Pulmonary artery endothelial cell (primary cell): Measurements from ENCODE around the gene RERE. TPM values are rescaled to one million over a fixed set of nuclear protein-coding genes. Genes with fewer than 3 reads are reported as not detected.
A peak's percentile ranks its signal among the peaks of the same experiment; 100 is the strongest.
"Not testable (repeated sequence)": the region's sequence is repeated elsewhere in the genome, so short reads cannot be mapped to it uniquely, and the experiment has no call there.

Experiments used
- DNase-seq: peaks from one replicate; pipeline ENCODE4 v3.0.0-alpha.2; 2011; ENCODE audit warnings: low read depth, low spot score
- total RNA-seq: library from RNA; depleted of rRNA; stranded (reverse); fragments of >200 nt; gene quantifications from 2 replicates; pipeline ENCODE4 v1.2.3, GENCODE V29; 2014

Gene RERE
- total RNA-seq, 1 donor from 2014 or later: 60.7 TPM

DNA sequence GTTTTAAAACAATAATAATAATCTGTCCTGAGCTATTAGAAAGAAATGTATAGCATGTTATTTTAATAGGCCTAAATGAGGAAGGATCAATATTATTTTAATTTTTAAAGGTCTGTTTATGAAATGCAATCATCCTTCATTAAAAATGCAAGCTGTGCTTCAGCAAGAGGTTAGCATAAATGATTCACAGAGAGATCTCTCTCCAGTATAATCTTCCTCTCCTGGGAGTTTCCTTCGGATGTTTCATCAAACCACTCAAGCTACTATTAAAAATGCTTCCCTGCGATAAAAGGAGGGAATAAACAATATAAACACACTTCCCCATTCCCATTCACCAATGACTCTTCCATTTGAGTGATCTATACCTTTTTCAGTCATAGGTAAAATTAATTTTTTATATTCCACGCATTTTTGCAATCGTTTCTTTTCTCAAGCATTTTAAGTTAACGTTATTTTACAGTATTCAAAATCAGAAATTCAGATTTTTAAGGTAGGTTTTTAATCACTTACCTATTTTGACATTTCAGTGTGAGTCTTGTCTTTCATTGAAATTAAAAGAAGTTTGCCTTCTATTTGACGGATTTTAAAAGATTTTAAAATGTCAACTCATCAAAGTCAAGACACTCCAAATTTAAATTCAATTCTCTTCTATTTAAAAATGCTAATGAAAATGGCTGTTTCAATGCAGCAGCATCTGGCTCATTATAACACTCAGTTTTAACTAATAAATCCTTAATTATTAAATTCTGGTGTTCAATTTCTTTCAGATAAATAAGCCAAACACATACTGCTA is 64.3 kb downstream of the RERE start:
- no peak for DNase-seq

DNA sequence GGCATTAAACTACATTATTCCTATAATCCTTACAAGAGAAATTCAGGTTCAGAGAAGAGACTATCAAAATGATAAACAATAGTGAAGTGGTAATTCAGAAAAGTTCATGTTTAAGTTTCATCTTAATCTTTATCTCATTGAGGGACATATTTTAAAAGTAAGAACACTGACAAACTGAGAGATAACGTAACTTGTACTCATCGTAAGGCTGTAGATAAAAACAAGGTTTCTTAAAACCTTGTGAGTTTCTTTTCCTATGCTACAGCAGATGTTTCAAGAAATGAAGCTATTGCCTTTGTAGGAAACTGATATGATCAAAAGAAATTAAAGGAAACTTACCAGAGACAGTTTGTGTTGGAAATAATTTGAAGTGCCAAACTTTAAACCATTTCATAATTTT is 65.0 kb downstream of the RERE start:
- DNase-seq: no peak

DNA sequence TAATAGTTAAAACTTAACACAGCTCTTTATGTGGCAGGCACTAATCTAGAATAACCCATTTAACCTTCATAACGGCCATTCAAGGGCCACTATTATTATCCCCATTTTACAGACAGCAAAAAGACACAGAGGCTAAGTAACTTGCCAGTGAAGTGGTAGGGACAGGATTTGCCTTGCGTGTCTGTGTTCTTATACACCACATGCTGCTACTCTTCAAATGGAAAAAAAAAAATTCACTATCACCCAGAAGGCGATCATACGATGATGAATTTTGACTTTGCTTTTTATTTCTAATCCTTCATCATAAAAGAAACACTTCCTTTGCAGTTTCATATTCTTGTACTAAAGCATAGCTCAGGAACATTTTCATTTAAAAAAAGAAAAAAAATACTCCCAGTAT is 65.5 kb downstream of the RERE start:
- no peak for DNase-seq

DNA sequence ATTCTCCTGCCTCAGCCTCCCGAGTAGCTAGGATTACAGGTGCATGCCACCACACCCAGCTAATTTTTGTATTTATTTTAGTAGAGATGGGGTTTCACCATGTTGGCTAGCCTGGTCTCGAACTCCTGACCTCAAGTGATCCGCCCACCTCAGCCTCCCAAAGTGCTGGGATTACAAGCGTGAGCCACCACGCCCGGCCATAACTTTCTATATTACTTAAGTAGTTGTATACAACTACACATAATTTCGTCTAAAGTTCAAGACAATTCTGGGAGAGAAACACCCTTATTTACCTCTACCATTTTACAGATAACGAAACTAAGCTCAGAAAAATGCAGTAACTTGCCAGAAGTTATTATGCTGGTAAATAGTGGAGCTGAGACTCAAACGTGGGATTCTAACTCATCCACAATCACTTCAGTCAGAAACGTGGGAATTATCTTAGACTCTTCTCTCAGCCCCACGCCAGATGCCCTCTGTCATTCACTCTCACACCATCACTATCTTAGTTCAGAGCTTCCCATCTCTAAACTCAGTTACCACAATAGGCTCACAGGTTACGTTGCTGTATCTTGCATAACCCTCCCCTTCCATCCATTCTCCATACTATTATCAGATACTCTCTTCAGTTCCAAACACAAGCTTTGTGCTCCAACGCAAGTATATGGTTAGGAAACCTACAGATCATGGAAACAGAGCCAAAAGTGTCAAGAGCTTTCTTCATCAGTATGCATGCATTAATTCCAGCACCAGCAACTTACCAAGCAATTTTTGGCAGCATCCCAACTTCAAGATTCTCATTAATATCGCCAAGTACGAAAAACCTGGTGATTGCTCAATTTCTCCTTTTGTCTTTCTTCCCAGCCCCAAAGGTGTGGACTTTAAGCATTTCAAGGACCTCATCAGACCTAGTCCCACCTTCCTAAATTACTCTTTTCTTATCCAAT is 69.3 kb downstream of the RERE start:
- DNase-seq: no peak

DNA sequence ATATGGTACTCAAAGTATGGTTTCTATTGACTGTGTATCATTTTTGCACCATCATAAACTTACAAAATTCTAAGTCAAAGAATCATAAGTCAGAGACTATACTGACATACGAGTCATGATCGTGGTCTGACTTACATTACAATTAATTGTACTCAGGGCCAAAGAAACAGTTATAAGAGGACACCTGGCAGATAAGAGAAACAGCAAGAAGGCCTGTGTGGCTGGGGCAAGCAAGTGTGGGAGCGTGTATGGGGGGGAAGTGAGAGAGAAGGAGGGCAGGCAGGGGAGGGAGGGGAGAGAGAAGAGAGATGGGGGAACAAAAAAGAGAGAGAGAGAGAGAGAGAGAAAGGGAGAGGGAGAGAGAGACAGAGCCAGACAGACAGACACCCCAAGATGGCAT is 70.9 kb downstream of the RERE start:
- DNase-seq: no peak

DNA sequence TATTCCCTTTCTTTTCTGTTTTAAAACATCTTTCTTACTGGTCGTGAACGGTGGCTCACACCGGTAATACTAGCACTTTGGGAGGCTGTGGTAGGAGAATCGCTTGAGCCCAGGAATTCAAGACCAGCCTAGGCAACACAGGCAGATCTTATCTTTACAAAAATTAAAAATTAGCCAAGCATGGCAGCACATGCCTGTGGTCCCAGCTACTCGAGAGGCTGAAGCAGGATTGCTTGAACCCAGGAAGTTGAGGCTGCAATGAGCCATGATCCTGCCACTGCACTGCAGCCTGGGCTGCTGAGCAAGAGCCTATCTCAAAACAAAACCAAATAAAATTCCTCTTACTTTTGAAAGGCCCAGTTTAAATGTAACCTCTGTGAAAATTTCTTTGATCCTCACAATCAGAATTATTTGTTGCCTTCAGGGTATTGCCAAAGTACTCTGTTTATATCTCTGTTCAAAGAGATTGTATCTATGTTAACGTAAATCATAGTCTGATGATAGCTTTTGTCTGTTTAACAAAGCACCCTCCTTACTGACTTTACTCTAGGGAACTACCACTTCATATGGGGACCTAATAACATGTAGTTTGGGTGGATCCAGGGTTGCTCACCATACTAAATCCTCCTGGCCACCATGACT is 71.6 kb downstream of the RERE start:
- DNase-seq: no peak

DNA sequence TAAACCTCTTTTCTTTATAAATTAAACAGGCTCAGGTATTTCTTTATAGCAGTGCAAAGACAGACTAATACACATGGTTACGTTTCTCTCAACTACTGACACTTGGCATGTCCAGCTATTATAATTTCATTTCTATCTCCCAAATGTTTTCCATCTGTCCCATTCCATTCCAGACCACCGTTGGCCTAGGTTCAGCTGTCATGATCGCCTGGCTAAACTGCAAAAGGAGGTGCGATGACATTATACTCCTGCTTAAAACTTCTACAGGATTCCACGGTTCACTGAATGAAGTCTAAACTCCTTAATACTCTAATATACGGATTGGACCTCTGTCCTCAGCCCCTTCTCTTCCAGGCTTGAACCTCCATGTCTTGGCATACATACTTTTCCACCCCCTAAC is 72.1 kb downstream of the RERE start:
- no peak for DNase-seq

DNA sequence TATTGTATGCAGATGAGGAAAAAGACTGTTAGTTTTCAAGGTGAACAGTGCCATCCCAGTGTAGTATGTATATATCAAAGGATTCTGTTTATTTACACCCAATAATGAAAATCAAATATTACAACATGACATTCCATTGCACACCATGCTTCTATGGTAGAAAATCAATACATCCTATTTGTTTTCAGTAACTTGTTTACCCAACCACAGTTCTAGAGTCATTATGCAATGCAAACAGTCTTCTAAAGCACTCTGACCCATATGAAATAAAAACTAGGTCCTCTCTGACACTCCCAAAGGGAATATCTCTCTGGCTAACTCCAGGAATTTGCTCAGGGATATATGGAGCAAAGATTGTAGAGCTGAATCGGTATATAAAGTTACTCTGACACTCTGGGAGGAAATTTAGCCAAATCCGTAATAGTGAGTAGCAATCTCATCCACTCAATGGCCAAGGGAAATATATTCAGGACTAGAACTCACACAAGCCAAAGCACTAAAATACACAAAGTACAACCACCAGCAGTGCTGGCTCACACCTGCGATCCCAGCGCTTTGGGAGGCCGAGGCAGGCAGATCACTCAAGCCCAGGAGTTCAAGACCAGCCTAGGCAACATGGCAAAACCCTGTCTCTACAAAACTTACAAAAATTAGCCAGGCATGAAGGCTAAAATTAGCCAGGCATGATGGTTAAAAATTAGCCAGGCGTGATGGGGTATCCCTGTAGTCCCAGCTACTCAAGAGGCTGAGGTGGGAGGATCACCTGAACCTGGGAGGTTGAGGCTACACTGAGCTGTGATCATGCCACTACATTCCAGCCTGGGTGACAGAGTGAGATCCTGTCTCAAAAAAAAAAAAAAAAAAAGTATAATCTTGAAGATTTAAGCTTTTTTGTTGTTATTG is 75.2 kb downstream of the RERE start:
- no peak for DNase-seq

DNA sequence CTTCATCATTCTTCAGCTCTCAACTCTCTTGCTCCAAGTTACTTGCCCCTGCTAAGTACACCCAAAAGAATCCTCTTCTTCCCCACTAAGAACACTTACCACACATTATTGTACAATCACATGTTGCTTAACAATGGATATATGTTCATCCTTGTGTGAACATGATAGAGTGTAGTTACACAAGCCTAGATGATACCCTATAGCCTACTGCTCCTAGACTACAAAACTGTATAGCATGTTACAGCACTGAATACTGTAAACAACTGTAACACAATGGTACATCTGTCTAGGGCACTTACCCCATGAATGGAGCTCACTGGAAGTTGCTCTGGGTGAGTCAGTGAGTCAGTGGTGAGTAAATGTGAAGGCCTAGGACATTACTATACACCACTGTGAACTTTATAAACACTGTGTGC is 77.4 kb downstream of the RERE start:
- peak; percentile 36 for DNase-seq

DNA sequence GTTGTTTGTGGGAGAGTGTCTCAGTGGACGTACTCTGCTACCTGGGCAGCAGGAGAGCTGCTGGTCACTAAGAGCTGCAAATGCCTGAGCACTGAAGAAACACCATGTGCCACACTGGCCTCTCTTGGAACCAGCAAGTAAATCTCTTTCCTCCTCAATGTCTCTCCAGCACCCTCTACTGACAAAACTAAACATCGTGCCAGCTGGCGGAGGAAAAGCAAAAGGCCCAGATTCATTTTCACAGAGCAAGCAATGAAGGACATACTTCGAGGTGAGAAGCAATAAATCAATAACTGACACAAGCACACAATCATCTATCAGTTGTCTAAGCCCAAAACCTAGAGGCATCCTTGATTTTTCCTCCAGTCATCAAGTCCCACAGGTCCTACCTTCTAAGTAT is 78.1 kb downstream of the RERE start:
- DNase-seq: no peak

DNA sequence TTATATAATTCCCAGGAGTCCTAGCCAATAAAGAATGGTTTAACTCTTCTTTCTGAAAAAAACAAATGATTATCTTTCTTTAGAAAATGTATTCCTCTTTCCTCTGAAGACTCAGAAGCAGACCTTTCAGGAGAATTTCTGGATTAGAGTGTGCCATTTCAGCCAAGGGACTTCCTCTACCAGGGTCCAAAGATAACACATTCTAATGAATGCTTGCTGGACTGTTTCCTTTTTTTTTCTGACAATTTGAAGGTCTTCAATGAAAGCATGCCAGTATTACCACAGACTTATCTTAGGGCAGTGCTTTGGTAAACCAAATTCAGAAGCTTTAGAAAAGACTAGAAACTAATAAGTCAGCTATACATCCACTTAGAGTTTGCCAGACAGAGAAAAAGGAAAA is 80.5 kb downstream of the RERE start:
- no peak for DNase-seq

DNA sequence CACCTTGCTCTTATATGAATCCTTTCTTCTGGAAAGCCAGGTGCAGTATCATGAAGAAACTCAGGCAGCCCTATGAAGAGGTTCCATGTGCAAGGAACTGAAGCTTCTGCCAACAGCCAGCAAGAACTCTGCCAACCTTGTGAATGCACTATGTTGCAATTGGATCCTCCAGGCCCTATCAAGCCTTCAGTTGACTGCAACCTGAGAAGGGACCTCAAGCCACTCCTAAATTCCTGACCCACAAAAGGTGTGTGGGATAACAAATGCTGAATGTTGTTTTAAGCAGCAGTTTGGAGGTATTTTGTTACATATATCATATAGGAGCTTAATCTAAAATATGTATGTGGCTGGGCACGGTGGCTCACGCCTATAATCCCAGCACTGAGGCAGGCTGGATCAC is 84.0 kb downstream of the RERE start:
- no peak for DNase-seq

DNA sequence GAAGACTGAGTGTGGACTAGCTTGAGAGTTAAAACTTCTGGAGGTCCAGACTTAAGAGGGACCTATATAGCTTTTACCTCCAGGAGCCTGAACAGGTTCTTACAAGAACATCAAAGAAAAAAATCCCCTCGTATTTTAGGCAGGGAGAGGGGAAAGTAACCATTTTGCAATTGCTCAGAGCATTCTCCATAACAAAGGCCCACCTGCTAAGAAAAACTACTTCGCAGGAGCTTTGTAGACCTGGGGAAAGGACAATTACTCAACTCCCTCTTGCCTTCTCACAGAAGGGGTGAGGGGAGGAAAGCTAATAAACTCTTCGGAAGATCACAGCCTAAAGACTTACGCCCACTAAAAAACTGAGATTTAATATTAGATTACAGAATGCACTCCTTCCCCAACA is 86.3 kb downstream of the RERE start:
- DNase-seq: no peak

DNA sequence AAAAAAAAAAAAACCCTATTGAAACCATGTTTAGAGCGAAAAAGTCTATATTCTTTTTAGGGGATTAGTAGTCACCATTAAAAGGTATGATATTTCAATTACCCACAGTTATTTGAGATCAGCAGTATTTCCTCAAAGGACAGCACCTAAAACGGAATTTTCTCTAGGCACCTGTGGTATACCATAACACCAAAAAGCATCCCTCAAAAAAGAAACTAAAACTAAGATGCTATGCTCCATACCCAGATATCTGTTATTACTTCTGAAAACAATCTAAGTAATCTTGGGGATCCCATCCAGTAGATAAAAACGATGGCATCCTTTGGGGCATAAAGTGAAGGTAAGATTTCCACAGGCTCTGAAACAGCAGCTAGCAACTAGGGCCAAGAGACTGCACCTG is 89.0 kb downstream of the RERE start:
- no peak for DNase-seq

DNA sequence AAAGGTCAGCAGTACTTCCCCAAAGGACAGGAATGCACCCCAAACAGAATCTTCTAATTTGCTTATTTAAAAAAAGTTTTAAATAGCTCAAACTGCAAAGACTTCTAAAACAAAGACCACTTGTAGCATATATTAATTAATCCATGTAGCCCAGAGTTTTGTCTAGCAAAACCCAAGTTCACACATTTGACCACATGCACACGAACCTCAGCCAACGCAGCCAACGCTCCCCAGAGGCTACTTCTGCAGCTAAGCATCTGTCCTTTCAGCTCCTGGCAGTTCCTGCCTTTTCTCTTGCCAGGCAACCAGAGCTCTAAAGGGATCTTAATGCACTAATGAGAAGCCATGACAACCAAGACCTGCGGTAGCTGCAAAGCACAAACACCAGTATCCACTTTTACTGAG is 89.6 kb downstream of the RERE start:
- DNase-seq: no peak

DNA sequence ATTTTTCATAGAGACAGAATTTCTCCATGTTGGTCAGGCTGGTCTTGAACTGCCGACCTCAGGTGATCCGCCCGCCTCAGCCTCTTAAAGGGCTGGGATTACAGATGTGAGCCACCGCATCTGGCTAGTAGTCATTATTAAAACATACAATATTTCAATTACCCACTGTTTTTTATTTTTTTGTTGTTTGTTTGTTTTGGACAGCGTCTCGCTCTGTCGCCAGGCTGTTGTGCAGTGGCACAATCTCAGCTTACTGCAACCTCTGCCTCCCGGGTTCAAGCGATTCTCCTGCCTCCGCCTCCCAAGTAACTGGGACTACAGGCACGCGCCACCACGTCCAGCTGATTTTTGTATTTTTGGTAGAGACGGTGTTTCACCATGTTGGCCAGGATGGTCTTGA is 90.1 kb downstream of the RERE start:
- not testable (repeated sequence) for DNase-seq

DNA sequence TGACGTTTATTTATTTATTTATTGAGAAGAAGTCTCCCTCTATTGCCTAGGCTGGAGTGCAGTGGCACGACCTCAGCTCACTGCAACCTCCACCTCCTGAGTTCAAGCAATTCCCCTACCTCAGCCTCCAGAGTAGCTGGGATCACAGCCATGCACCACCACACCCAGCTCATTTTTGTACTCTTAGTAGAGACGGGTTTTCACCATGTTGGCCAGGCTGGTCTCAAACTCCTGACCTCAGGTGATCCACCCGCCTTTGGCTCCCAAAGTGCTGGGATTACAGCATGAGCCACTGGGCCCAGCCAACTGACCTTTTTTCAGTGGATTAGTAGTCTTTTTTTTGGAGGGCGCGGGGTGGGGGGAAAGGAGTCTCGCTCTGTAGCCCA is 90.6 kb downstream of the RERE start:
- DNase-seq: not testable (repeated sequence)

DNA sequence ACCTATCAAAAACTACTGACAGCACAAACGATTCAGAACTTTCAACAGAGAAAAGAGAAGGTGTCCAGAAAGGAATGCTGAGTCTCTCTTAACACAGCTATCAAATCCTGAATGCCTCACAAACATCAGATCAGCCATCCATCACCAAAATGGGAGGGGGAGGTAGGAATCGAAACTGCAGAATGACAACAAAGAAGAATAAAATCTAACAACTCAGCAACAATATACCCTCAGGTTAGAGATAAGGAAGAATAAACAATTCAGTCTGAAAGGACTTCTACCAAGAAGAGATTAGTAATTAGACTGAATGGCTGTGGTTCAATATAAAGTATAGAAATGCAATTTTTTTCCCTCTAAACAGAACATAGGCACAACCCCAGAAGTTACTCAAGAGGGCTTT is 94.4 kb downstream of the RERE start:
- DNase-seq: no peak

DNA sequence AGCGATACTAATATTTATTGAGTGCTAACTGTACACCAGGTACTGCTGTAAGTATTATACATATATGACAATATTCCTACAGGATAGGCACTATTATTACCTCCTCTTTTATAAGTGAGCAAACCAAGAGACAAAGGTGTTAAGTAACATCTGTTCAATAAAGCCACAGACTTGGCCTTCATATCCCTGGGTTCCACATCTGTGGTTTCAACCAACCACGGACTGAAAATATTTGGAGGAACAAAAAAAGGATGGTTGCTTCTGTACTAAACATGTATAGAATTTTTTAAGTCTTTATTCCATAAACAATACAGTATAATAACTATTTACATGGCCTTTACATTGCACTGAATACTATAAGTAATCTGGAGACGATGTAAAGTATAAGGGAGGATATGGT is 95.1 kb downstream of the RERE start:
- no peak for DNase-seq

DNA sequence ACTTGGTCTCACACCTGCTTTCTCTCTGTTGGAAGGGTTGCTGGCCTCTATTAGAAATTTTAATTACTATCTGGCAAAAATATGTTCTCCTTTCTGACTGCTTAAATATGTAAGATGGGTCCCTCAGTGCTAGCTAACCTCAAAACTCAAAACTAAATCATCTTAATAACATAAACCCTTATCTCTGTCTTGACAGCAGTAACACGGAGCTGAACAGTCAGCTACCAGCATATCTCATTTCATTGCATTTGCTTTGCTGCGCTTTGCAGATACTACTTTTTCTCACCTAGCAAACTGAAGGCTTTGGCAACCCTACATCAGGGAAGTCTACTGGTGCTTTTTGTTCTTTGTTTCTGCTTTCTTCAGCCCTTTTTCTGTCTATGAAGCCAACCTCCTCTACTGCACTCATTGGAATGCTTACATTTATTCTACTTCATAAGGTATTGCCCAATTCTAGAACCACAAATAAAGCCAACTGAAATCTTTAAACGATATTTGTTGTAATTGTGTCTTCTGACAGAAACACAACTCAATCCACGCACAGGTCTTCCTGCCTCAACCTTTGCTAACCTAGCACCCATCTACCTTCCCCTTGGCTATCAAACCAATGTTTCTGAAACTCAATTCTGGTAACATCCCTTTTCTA is 95.6 kb downstream of the RERE start:
- no peak for DNase-seq

DNA sequence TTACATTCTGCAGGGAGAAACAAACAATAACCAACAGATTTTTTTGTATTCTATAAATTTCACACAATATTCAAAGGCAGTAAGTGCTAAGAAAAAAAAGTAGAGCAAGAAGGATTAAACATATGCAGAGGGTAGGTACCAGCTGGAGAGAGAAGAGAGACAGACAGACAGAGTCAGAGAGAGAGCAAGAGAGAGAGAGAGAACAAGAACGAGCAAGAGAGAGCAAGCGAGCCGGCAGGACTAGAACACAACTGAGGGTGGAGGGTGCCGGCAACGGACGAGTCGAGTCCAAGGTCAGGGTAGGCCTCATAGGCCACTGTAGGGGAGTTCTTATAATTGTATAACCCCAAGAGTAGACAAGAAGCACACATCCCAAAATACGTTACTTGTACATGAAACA is 97.1 kb downstream of the RERE start:
- no peak for DNase-seq
